Measurements from ENCODE around the gene ALG9. TPM values are rescaled to one million over a fixed set of nuclear protein-coding genes. Genes with fewer than 3 reads are reported as not detected.

The ALG9 gene
- polyA plus RNA-seq, 2 of the 4 experiments (the other 2 are of a cell fraction): 15.3 to 33.3 TPM

DNA sequence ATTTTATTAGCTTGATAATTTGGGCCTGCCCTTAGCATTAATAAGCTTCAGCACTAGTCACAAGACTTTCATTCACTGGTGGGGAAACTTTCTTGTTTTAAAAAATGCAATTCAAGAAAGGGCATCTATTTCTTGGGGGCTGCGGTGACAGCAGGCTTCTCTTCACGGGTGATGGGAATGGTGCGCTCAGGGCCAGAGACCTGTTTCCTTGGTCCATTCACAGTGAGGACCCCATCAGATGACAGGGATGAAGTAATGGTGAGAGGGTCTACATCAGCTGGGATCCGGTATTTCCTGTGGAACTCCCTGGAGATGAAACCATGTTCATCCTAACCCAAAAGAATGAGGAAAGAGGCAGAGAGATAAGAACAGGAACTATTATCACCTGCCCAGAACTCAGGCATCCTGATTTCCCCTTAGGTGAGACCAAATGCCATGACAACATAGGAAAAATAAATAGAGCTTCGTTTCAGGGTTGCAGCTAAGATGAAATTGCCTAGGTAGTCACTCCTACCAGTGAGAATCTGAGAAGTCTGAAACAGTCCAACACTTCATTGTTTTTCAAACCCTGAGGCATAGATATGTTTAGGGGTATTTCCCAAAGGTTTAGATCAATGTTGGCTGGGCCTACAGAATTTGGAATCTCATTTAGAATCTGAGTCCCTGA lies 37.4 kb upstream of the ALG9 start:
- no peak for DNase-seq (ENCODE audit: low read depth in 1 of 2, low spot score in 1 of 2)
- Histone ChIP-seq H3K4me3 (no peak overlapping the region), H3K4me2 (no peak overlapping the region), H3K9me3 (no peaks in the 10 kb centered on the region), H3K4me1 (peaks cover 16% of the 10 kb centered on the region), H3K27ac (no peak overlapping the region)
- ChIA-PET POLR2A (no interaction called here), CTCF (interaction anchor here (0.6 kb wide), 1 partner anchor 678 kb away, joined by 3 read pairs; no protein-coding TSS in a partner anchor)
- 68% methylated on average over 5 of the region's 5 CpGs for whole genome bisulfite sequencing (ENCODE audit: missing lambda C conversion rate)
- ATAC-seq: no peak
- TF ChIP-seq, protein P1, sequence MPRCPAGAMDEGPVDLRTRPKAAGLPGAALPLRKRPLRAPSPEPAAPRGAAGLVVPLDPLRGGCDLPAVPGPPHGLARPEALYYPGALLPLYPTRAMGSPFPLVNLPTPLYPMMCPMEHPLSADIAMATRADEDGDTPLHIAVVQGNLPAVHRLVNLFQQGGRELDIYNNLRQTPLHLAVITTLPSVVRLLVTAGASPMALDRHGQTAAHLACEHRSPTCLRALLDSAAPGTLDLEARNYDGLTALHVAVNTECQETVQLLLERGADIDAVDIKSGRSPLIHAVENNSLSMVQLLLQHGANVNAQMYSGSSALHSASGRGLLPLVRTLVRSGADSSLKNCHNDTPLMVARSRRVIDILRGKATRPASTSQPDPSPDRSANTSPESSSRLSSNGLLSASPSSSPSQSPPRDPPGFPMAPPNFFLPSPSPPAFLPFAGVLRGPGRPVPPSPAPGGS (IDR thresholded peaks at IDR 0.05): no peak
- no peak for TF ChIP-seq CHD4 (IDR thresholded peaks at IDR 0.05; ENCODE audit: borderline replicate concordance)
- TF ChIP-seq, protein P2, sequence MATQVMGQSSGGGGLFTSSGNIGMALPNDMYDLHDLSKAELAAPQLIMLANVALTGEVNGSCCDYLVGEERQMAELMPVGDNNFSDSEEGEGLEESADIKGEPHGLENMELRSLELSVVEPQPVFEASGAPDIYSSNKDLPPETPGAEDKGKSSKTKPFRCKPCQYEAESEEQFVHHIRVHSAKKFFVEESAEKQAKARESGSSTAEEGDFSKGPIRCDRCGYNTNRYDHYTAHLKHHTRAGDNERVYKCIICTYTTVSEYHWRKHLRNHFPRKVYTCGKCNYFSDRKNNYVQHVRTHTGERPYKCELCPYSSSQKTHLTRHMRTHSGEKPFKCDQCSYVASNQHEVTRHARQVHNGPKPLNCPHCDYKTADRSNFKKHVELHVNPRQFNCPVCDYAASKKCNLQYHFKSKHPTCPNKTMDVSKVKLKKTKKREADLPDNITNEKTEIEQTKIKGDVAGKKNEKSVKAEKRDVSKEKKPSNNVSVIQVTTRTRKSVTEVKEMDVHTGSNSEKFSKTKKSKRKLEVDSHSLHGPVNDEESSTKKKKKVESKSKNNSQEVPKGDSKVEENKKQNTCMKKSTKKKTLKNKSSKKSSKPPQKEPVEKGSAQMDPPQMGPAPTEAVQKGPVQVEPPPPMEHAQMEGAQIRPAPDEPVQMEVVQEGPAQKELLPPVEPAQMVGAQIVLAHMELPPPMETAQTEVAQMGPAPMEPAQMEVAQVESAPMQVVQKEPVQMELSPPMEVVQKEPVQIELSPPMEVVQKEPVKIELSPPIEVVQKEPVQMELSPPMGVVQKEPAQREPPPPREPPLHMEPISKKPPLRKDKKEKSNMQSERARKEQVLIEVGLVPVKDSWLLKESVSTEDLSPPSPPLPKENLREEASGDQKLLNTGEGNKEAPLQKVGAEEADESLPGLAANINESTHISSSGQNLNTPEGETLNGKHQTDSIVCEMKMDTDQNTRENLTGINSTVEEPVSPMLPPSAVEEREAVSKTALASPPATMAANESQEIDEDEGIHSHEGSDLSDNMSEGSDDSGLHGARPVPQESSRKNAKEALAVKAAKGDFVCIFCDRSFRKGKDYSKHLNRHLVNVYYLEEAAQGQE (IDR thresholded peaks at IDR 0.05): no peak
- FAIRE-seq: no peak

DNA sequence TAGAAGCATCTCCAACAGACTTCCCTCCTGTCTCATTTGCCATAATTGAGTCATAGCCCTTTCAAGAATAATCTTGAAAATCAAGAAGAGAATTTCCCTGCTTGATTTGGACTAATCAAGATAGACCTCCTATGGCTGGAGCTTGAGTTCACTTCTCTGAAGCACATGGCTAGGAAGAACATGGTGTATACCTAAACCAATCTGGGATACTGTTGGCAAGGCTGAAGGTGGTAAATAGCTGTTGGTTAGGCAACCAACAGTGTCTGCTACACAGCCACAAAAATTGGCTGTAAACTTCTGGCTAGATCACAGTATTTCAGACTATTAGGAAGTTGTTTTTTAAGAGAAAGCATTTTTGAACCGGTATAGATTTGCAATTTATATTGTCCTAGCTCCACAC lies 35.3 kb upstream of the ALG9 start:
- H3K4me1 ChIP-seq: peaks cover 6% of the 10 kb centered on the region; the same call in 2 of the 3 replicates
- H3K4me2 ChIP-seq: no peak overlapping the region
- no peak overlapping the region for H3K27ac ChIP-seq
- no peaks in the 10 kb centered on the region for H3K9me3 ChIP-seq
- no peak overlapping the region for H3K4me3 ChIP-seq
- no peak for TF ChIP-seq HDAC2 (IDR thresholded peaks at IDR 0.05)
- TF ChIP-seq, protein P3, sequence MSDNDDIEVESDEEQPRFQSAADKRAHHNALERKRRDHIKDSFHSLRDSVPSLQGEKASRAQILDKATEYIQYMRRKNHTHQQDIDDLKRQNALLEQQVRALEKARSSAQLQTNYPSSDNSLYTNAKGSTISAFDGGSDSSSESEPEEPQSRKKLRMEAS (IDR thresholded peaks at IDR 0.05): no peak
- TF ChIP-seq PHF8 (IDR thresholded peaks at IDR 0.05; ENCODE audit: borderline replicate concordance, low read depth): no peak
- TF ChIP-seq, protein P4, sequence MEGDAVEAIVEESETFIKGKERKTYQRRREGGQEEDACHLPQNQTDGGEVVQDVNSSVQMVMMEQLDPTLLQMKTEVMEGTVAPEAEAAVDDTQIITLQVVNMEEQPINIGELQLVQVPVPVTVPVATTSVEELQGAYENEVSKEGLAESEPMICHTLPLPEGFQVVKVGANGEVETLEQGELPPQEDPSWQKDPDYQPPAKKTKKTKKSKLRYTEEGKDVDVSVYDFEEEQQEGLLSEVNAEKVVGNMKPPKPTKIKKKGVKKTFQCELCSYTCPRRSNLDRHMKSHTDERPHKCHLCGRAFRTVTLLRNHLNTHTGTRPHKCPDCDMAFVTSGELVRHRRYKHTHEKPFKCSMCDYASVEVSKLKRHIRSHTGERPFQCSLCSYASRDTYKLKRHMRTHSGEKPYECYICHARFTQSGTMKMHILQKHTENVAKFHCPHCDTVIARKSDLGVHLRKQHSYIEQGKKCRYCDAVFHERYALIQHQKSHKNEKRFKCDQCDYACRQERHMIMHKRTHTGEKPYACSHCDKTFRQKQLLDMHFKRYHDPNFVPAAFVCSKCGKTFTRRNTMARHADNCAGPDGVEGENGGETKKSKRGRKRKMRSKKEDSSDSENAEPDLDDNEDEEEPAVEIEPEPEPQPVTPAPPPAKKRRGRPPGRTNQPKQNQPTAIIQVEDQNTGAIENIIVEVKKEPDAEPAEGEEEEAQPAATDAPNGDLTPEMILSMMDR (IDR thresholded peaks at IDR 0.05): no peak
- no peak for TF ChIP-seq ZSCAN20 (CRISPR knock-in tag; IDR thresholded peaks at IDR 0.05)
- TF ChIP-seq RNF2 (IDR thresholded peaks at IDR 0.05; ENCODE audit: borderline replicate concordance, low read depth): no peak
- TF ChIP-seq RCOR1 (IDR thresholded peaks at IDR 0.05; ENCODE audit: low read depth, low read length): no peak
- no peak for TF ChIP-seq GATA3 (IDR thresholded peaks at IDR 0.05; ENCODE audit: borderline replicate concordance)
- no peak for TF ChIP-seq SREBF2 (IDR thresholded peaks at IDR 0.05)
- no peak for TF ChIP-seq TP53 (CRISPR knock-in tag; IDR thresholded peaks at IDR 0.05)
- TF ChIP-seq, protein P5, sequence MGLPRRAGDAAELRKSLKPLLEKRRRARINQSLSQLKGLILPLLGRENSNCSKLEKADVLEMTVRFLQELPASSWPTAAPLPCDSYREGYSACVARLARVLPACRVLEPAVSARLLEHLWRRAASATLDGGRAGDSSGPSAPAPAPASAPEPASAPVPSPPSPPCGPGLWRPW (IDR thresholded peaks at IDR 0.05): no peak
- TF ChIP-seq, protein P6, sequence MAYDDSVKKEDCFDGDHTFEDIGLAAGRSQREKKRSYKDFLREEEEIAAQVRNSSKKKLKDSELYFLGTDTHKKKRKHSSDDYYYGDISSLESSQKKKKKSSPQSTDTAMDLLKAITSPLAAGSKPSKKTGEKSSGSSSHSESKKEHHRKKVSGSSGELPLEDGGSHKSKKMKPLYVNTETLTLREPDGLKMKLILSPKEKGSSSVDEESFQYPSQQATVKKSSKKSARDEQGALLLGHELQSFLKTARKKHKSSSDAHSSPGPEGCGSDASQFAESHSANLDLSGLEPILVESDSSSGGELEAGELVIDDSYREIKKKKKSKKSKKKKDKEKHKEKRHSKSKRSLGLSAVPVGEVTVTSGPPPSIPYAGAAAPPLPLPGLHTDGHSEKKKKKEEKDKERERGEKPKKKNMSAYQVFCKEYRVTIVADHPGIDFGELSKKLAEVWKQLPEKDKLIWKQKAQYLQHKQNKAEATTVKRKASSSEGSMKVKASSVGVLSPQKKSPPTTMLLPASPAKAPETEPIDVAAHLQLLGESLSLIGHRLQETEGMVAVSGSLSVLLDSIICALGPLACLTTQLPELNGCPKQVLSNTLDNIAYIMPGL (CRISPR knock-in tag; IDR thresholded peaks at IDR 0.05; ENCODE audit: borderline replicate concordance): no peak
- no peak for TF ChIP-seq NPAS2 (CRISPR knock-in tag; IDR thresholded peaks at IDR 0.05; ENCODE audit: borderline replicate concordance)
- TF ChIP-seq KDM5A (IDR thresholded peaks at IDR 0.05): no peak
- no peak for TF ChIP-seq RFX5 (IDR thresholded peaks at IDR 0.05)
- no peak for TF ChIP-seq MYC (IDR thresholded peaks at IDR 0.05; ENCODE audit: borderline replicate concordance, low read length)
- TF ChIP-seq, protein P7, sequence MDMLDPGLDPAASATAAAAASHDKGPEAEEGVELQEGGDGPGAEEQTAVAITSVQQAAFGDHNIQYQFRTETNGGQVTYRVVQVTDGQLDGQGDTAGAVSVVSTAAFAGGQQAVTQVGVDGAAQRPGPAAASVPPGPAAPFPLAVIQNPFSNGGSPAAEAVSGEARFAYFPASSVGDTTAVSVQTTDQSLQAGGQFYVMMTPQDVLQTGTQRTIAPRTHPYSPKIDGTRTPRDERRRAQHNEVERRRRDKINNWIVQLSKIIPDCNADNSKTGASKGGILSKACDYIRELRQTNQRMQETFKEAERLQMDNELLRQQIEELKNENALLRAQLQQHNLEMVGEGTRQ (IDR thresholded peaks at IDR 0.05): no peak
- TF ChIP-seq HEYL (CRISPR knock-in tag; IDR thresholded peaks at IDR 0.05): no peak
- TF ChIP-seq, protein P8, sequence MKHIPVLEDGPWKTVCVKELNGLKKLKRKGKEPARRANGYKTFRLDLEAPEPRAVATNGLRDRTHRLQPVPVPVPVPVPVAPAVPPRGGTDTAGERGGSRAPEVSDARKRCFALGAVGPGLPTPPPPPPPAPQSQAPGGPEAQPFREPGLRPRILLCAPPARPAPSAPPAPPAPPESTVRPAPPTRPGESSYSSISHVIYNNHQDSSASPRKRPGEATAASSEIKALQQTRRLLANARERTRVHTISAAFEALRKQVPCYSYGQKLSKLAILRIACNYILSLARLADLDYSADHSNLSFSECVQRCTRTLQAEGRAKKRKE (CRISPR knock-in tag; IDR thresholded peaks at IDR 0.05; ENCODE audit: low read depth): no peak
- DNase-seq (ENCODE audit: low read depth in 1 of 2, low spot score in 1 of 2) (no peak), ATAC-seq (no peak), FAIRE-seq (no peak)
- WGBS (ENCODE audit: missing lambda C conversion rate): 40% methylated on average over 1 of the region's 1 CpG
- CTCF ChIA-PET: interaction anchor here (1.6 kb wide), 1 partner anchor 36 kb away, joined by 5 read pairs; the partner anchor contains the start of gene ALG9
- POLR2A ChIA-PET: no interaction called here
